Osteocyte (in vitro differentiated cells): ENCODE data around the gene LRRC26. TPM values are rescaled to one million over a fixed set of nuclear protein-coding genes. Genes with fewer than 3 reads are reported as not detected.

Source experiments
- DNase-seq: peaks from one replicate; pipeline ENCODE4 v3.0.0; 2021; ENCODE audit warnings: mixed read lengths; ENCODE audit not compliant: unreplicated experiment; ENCODE audit errors: extremely low spot score
- H3K27ac Mint-ChIP-seq: one replicate; pipeline ENCODE4 v1.8.0; 2021; ENCODE audit warnings: mild to moderate bottlenecking, mixed read lengths; ENCODE audit not compliant: unreplicated experiment
- H3K27me3 Mint-ChIP-seq: one replicate; pipeline ENCODE4 v1.8.0; 2021; ENCODE audit warnings: mixed read lengths; ENCODE audit not compliant: unreplicated experiment
- H3K36me3 Mint-ChIP-seq: one replicate; pipeline ENCODE4 v1.8.0; 2021; ENCODE audit warnings: mixed read lengths; ENCODE audit not compliant: unreplicated experiment
- H3K4me1 Mint-ChIP-seq: one replicate; pipeline ENCODE4 v1.8.0; 2021; ENCODE audit warnings: mixed read lengths; ENCODE audit not compliant: unreplicated experiment
- H3K4me3 Mint-ChIP-seq: one replicate; pipeline ENCODE4 v1.8.0; 2021; ENCODE audit warnings: mild to moderate bottlenecking, moderate library complexity, mixed read lengths; ENCODE audit not compliant: unreplicated experiment
- H3K9me3 Mint-ChIP-seq: one replicate; pipeline ENCODE4 v1.8.0; 2021; ENCODE audit warnings: mixed read lengths; ENCODE audit not compliant: unreplicated experiment
- CTCF ChIP-seq: fragments of 200-600 bp; sonication (generic); IDR thresholded peaks from 2 replicates; pipeline ENCODE4 v1.5.0; 2021; ENCODE audit warnings: antibody characterized with exemption, mild to moderate bottlenecking, moderate library complexity
- total RNA-seq: library from RNA; stranded (reverse); gene quantifications from 2 replicates; pipeline ENCODE4 v1.2.1, GENCODE V29; 2021

The LRRC26 gene
- total RNA-seq, 1 donor from 2014 or later = not detected

DNA sequence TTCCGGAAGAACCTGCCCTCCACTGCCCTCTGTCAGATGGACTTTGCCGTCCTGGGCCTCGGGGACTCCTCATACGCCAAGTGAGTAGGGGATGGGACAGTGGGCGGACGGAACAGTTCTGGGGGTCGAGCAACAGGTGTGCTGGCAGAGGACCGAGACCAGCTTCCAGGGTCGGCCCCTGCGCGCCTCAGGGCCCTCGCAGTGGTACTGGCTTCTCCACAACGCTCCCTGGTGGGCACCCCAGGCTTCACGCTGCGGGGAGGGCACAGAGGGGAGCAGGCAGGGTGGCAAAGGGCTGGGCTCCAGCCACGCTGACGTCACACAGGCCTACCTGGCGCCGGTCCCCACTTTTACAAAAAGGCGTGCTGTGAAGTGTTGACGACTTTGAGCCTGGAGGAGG lies 42.7 kb upstream of the LRRC26 start:
- H3K9me3 Mint-ChIP-seq = no peaks in the 10 kb centered on the region

DNA sequence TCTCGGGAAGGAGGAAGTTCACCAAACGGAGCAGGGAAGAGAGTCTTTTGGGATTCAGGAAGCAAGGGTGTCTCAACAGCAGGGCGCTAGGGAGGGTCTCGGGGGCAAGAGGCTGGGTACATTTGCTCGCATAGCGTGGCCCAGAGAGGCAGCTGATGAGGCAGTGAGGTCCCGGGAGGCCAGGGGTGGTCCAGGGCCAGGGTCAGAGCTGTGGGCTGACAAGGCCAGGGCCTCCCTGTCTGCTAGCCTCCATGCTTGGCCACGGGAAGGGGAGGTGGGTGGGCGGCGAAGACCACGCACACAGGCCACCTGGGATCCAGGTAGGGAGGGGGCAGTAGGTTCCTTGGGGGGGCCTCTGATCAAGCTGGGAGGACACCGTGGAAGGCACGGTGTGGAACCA lies 41.7 kb upstream of the LRRC26 start:
- peaks cover 11% of the 10 kb centered on the region for H3K36me3 Mint-ChIP-seq
- peaks cover 10% of the 10 kb centered on the region for H3K4me1 Mint-ChIP-seq
- no peak overlapping the region for H3K27ac Mint-ChIP-seq
- no peaks in the 10 kb centered on the region for H3K9me3 Mint-ChIP-seq
- no peak for TF ChIP-seq CTCF
- no peak for DNase-seq
- H3K27me3 Mint-ChIP-seq = no peaks in the 10 kb centered on the region
- H3K4me3 Mint-ChIP-seq = no peak overlapping the region

More for the DNA sequence above, 42.7 kb upstream of the LRRC26 start:
- Mint-ChIP-seq H3K4me3 (no peak overlapping the region), H3K36me3 (peaks cover 5% of the 10 kb centered on the region), H3K27ac (no peak overlapping the region), H3K27me3 (no peaks in the 10 kb centered on the region), H3K4me1 (peaks cover under 1% of the 10 kb centered on the region)
- no peak for DNase-seq
- no peak for TF ChIP-seq CTCF

DNA sequence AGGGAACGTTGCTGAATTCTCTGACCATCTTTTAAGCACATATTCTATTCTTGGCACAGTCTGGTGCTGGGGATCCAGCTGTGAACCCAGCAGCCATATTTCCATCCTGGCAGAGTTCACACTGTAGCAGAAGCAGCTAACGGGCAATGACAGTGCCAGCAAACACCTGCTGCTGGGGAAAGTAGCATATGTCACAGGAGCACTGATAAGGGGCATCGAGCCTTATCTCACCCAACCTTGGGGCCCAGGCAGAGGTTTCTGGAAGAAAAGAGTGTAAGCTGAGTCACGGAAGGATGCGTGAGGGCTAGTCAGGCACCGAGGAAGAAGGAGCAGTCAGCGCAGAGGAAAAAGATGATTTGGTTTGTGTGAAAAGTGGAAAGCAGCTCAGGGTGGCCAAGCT lies 36.8 kb upstream of the LRRC26 start:
- H3K4me3 Mint-ChIP-seq = peak overlapping the region; percentile 86
- no peaks in the 10 kb centered on the region for H3K27me3 Mint-ChIP-seq
- H3K4me1 Mint-ChIP-seq = peaks cover 41% of the 10 kb centered on the region
- DNase-seq = no peak
- no peaks in the 10 kb centered on the region for H3K9me3 Mint-ChIP-seq
- peaks cover 8% of the 10 kb centered on the region for H3K36me3 Mint-ChIP-seq
- no peak for TF ChIP-seq CTCF
- H3K27ac Mint-ChIP-seq = peak overlapping the region; percentile 19

DNA sequence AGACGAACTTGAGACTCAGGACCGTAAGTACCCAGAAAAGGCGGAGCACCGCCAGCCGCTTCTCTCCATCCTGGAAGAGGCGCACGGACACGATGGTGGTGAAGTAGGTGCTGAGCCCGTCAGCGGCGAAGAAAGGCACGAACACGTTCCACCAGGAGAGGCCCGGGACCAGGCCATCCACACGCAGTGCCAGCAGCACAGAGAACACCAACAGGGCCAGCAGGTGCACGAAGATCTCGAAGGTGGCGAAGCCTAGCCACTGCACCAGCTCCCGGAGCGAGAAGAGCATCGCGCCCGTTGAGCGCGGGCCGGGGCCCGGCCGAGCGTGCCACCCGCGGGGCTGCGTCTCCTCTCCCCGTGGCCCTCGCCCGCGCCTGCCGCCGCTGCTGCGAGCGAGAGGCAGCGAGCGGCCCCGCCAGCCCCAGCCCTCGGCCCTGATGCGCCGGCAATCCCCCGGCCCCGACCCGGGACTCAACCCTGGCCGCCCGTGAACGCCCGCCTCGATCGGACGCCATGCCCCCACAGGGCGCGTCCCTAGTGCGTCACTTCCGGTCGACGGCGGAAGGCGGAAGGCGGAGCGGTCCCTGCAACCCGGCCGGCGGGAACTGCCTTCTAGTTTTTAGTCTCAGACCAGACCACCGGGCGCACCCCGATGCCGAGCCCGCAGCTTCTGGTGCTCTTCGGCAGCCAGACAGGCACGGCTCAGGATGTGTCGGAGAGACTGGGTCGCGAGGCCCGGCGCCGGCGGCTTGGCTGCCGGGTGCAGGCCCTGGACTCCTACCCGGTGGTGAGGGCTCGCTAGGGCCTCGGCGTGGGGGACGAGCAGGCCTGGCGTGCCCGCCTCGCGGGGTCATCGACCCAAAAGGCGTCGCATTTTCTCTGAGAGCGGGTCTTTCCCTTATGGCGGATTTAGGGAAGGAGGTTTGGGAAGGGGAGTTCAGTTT lies 35.5 kb upstream of the LRRC26 start, which contains the start of the genes NDOR1 and TMEM203:
TSS of gene NDOR1 (plus strand) at position 575 of the 944 bp plus-strand sequence. CDS start at position 653, 78 bp downstream.
TSS of gene TMEM203 (minus strand) at position 523 of the 944 bp plus-strand sequence. CDS start at position 289, 234 bp downstream.
- H3K4me3 Mint-ChIP-seq = peak within 1 kb of the TSS; percentile 86
- H3K9me3 Mint-ChIP-seq = no peaks in the 10 kb centered on the region
- no peak for TF ChIP-seq CTCF
- H3K27ac Mint-ChIP-seq = peak within 1 kb of the TSS; percentile 85
- H3K4me1 Mint-ChIP-seq = peaks cover 49% of the 10 kb centered on the region
- no peaks in the 10 kb centered on the region for H3K27me3 Mint-ChIP-seq
- peaks cover 8% of the 10 kb centered on the region for H3K36me3 Mint-ChIP-seq
- DNase-seq = peak; percentile 95

DNA sequence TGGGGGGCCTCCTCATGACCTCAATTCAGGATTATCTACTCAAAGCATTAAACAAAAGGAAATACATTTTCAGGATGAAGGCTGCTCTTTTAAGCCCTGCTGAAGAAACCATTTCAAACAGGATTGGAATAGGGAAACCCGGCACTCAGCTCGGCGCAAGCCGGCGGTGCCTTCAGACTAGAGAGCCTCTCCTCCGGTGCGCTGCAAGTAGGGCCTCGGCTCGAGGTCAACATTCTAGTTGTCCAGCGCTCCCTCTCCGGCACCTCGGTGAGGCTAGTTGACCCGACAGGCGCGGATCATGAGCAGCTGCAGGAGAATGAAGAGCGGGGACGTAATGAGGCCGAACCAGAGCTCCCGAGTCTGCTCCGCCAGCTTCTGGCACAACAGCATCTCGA lies 34.9 kb upstream of the LRRC26 start:
- no peak for TF ChIP-seq CTCF
- peak overlapping the region; percentile 79 for H3K27ac Mint-ChIP-seq
- peaks cover 49% of the 10 kb centered on the region for H3K4me1 Mint-ChIP-seq

More for the DNA sequence above, 34.9 kb upstream of the LRRC26 start:
- no peaks in the 10 kb centered on the region for H3K9me3 Mint-ChIP-seq
- peak overlapping the region; percentile 86 for H3K4me3 Mint-ChIP-seq
- peaks cover 8% of the 10 kb centered on the region for H3K36me3 Mint-ChIP-seq
- no peak for DNase-seq
- H3K27me3 Mint-ChIP-seq = no peaks in the 10 kb centered on the region
